DMS79 treated with DMSO at 0.1 percent for 48 hours (cell line): ENCODE results near the gene SIGMAR1.
"Not testable (repeated sequence)": the region's sequence is repeated elsewhere in the genome, so short reads cannot be mapped to it uniquely, and the experiment has no call there.

Experiments used
- DNase-seq: peaks from one replicate; lab custom pipeline; 2025; lab: John Stamatoyannopoulos, UW

Gene SIGMAR1

GRCh38 chr9:34654323-34655051 lies 16.9 kb upstream of the SIGMAR1 start:
- DNase-seq = peak; percentile 74

- DNase-seq = no peak
These were observed 15.8 kb upstream of the SIGMAR1 start for GRCh38 chr9:34653151-34654072.

DNA sequence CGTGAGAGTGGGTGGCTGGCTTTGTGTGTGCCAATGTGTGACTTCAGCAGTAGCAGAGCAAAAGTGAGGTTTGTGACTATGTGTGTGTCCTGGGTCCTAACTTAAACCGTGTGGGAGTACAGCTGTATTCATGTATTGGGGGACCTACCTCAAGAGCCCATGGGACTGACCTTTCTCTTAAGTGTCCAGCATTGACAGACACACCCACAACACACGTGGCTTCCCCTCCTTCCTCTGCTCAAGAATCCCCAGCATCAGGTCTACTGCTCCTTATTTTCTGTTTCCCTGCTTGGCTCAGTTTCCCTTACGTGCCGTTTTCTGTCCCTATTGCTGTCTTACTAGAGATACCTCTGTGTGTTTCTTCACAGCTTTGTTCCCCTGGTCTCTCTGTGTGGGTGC lies 15.0 kb upstream of the SIGMAR1 start:
- no peak for DNase-seq

DNA sequence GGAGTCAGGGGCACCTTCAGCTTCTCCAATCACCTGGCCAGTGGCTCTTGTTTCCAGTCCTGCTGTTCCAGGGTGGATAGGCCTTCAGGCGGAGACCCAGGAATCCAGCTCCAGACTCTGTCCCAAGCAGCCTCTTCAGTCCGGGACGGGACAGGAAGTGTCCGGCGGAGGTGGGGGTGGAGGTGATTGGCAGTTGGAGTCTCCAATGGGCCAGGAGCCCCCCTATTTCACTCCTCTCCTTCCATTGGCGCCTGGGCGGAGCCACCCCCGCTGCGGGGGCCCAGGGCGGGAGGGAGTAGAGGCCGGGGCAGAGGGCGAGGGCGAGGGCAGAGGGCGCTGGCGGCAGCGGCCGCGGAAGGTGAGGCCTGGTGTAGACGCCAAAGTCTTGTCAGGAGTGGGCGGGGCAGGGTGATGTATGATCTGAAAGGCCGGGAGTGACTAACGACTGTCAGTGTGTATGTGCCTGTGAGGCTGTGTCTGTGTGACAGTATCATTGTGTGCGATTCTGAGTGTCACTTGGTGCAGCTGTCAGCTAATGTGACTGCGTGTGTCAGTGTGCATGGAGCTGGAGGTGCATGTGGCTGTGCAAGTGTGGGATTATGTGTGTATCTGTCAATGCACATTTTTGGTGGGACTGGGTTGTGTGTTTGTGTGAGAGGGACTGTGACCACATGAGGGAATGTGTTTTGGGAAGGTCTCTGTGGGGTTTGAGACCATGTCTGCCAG lies 14.5 kb upstream of the SIGMAR1 start, which contains the start of gene IL11RA:
IL11RA (plus strand) TSS at position 310 of the 726 bp plus-strand sequence. CDS start 3,033 bp downstream, outside the sequence.
- DNase-seq = no peak

- no peak for DNase-seq
These were observed 13.7 kb upstream of the SIGMAR1 start for GRCh38 chr9:34651321-34651720.

GRCh38 chr9:34650816-34651215 lies 13.2 kb upstream of the SIGMAR1 start:
- DNase-seq = no peak

GRCh38 chr9:34648673-34649072 lies 11.1 kb upstream of the SIGMAR1 start:
- no peak for DNase-seq

GRCh38 chr9:34647651-34648050 lies 10.1 kb upstream of the SIGMAR1 start:
- no peak for DNase-seq

GRCh38 chr9:34647084-34647403 lies 9.5 kb upstream of the SIGMAR1 start:
- DNase-seq = no peak

DNA sequence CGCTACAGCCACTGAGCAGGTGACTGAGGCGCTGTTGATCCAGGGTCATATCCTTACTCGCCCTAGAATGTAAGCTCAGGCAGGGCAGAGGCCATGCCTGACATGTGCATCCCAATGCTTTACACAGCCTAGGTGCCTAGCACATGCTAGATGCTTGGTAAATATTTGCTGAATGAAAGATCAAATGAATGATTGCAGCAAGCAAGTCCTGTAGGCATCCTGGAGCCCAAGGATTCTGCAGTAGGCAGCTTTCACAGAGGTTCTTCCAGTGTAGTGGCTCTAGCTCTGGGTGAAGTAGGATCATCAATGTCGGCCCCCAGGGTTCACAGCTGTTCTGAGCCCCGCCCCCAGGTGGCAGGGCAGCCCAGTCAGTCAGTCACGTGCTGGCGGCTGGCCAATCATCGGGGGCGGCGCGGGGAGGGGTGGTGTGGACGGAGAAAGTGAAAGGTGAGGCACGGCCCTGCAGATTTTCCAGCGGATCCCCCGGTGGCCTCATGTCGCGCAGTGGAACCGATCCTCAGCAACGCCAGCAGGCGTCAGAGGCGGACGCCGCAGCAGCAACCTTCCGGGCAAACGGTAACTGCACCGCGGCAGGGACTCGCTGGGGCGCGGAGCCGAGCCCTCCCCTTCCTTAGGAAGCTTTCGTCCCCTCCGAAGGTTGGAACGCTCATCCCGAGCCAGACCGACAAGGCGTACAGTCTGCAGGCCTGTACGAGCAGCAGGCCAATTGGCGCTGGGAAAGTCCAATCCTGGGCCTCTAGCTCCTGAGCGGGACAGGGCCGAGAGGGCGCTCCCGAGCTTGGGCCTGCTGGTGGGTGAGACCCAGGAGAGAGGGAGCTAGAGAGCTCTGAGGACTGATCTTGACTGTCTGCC lies 8.9 kb upstream of the SIGMAR1 start, which contains the start of gene GALT:
GALT (plus strand) TSS at position 465 of the 873 bp plus-strand sequence; CDS start at position 495, 30 bp downstream.
- DNase-seq = peak; percentile 93

DNA sequence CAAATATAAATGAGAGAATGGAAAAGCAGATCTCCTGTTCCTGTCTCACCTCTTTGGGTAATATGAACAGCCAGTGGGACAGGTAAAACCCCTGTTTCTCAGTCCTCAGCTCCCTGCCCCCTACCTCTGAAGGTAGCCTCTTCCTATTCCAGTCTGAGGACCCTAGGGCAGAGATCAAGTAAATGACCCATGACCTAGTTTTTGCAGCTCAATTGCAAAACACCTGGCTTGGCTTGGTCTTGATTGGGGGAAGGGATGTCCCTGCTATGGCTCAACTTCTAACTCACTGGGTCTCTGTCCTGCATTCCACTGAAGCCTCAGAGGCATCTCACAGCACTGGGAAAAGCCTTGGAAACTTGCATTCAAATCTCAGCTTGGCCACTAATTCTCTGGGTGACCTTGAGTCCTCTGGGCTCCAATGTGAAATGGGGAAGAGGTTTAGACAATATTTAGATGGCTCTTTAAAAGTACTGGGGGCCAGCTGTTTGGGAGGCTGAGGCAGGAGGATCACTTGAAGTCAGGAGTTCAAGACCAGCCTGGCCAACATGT lies 7.3 kb upstream of the SIGMAR1 start:
- no peak for DNase-seq

GRCh38 chr9:34642679-34643078 lies 5.1 kb upstream of the SIGMAR1 start:
- DNase-seq = no peak

- not testable (repeated sequence) for DNase-seq
These were observed 1.7 kb upstream of the SIGMAR1 start for GRCh38 chr9:34639322-34639721.

- no peak for DNase-seq
These were observed 505 bp upstream of the SIGMAR1 start for GRCh38 chr9:34638138-34638445.

- no peak for DNase-seq
These were observed 714 bp downstream of the SIGMAR1 start for GRCh38 chr9:34636791-34637355.

DNA sequence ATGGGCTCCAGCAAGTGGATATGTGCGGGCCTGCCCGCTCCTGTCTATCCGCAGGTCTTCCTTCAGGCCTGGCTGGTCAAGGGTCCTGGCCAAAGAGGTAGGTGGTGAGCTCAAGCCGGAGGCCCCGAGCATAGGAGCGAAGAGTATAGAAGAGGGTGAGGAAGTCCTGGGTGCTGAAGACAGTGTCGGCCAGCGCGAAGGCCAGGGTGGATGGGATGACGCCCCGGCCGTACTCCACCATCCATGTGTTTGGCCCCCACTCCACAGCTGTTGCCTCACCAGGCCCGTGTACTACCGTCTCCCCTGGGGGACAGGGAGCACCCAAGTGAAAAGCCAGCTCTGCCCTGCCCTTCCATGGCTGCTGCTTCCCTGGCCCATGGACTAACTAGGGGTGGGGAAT lies 2.0 kb downstream of the SIGMAR1 start:
- DNase-seq = no peak

DNA sequence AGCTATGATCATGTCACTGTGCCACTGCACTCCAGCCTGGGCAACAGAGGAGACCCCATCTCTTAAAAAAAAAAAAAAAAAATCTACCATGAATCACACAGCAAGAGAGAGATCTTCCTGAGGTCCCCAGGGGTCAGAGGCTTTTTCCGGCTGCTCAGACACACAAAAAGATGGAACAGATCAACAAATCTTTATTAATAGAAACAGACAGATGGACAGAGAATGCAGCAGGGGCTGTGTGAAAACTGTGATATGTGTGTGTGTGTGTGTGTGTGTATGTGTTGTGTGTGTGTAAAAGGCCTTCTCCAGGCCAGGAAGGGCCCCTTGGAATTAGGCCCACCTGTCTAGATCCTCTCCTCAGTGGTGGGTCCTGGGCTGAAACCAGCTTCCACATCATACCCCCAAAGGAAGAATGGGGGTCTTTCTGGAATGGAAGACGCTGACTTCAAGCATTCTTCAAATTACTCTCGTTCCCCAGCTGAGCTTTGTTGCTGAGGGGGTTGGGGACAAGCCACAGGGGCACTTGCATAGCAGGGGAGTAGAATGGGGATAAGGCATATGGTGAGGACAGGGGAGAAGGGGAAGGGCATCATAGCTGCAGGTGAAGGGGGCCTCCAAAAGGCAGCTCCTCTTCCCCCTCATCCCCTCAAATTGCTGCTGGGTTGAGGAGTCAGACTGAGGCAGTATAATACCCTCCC lies 2.9 kb downstream of the SIGMAR1 start:
- no peak for DNase-seq

- DNase-seq = peak; percentile 66
These were observed 3.6 kb downstream of the SIGMAR1 start for GRCh38 chr9:34633851-34634550.

GRCh38 chr9:34633166-34633565 lies 4.4 kb downstream of the SIGMAR1 start:
- no peak for DNase-seq
